ENCODE results near the gene SUCO. TPM values are rescaled to one million over a fixed set of nuclear protein-coding genes. Genes with fewer than 3 reads are reported as not detected.

Gene SUCO
- total RNA-seq, 1 experiment from 2014 or later, result 37.4 TPM

GRCh38 chr1:172557270-172557669, 24.3 kb downstream of the SUCO start (continued):
- TF ChIP-seq NFYB (CRISPR knock-in tag; conservative IDR thresholded peaks at IDR 0.05; ENCODE audit: low read depth) (no peak), E2F5 (CRISPR knock-in tag; IDR thresholded peaks at IDR 0.05) (no peak)

GRCh38 chr1:172559572-172560210, 26.7 kb downstream of the SUCO start:
- CTCF ChIA-PET, result no interaction called here
- DNase-seq (ENCODE audit: low spot score) (no peak), ATAC-seq (no peak)
- Mint-ChIP-seq H3K27me3 (ENCODE audit: low read depth) (no peaks in the 10 kb centered on the region), H3K4me1 (peaks cover 10% of the 10 kb centered on the region), H3K9me3 (peaks cover 11% of the 10 kb centered on the region), H3K27ac (no peak overlapping the region), H3K4me3 (no peak overlapping the region), H3K36me3 (peaks cover 72% of the 10 kb centered on the region)
- no peak for TF ChIP-seq USF2 (CRISPR knock-in tag; IDR thresholded peaks at IDR 0.05)
- no peak for TF ChIP-seq ZNF425 (CRISPR knock-in tag; conservative IDR thresholded peaks at IDR 0.05)
- no peak for TF ChIP-seq SOX15 (CRISPR knock-in tag; IDR thresholded peaks at IDR 0.05)
- no peak for TF ChIP-seq KAT7 (CRISPR knock-in tag; IDR thresholded peaks at IDR 0.05; ENCODE audit: borderline replicate concordance)
- no peak for TF ChIP-seq ZNF512 (CRISPR knock-in tag; IDR thresholded peaks at IDR 0.05; ENCODE audit: borderline replicate concordance)
- no peak for TF ChIP-seq CREM (CRISPR knock-in tag; IDR thresholded peaks at IDR 0.05)
- no peak for TF ChIP-seq TCF7 (CRISPR knock-in tag; IDR thresholded peaks at IDR 0.05; ENCODE audit: low read depth)
- POLR2A ChIA-PET, result no interaction called here

- Mint-ChIP-seq H3K4me1 (peaks cover 10% of the 10 kb centered on the region), H3K27ac (no peak overlapping the region), H3K4me3 (no peak overlapping the region), H3K9me3 (peaks cover 11% of the 10 kb centered on the region), H3K36me3 (peaks cover 75% of the 10 kb centered on the region), H3K27me3 (ENCODE audit: low read depth) (no peaks in the 10 kb centered on the region)
- CTCF ChIA-PET, result interaction anchor here (0.6 kb wide), 1 partner anchor 162 kb away, joined by 3 read pairs; no protein-coding TSS in a partner anchor
- no peak for ATAC-seq
- POLR2A ChIA-PET, result no interaction called here
- DNase-seq (ENCODE audit: low spot score), result no peak
- TF ChIP-seq ZNF423 (CRISPR knock-in tag; IDR thresholded peaks at IDR 0.05) (no peak), CTCF (IDR thresholded peaks at IDR 0.05) (no peak), CREM (CRISPR knock-in tag; IDR thresholded peaks at IDR 0.05) (no peak), CBFB (CRISPR knock-in tag; IDR thresholded peaks at IDR 0.05; ENCODE audit: low read depth) (no peak), ZNF396 (CRISPR knock-in tag; IDR thresholded peaks at IDR 0.05; ENCODE audit: borderline replicate concordance) (no peak), ZBTB43 (CRISPR knock-in tag; IDR thresholded peaks at IDR 0.05) (no peak), ZNF219 (CRISPR knock-in tag; IDR thresholded peaks at IDR 0.05; ENCODE audit: borderline replicate concordance) (no peak), USF2 (CRISPR knock-in tag; IDR thresholded peaks at IDR 0.05) (no peak), ZBTB21 (CRISPR knock-in tag; IDR thresholded peaks at IDR 0.05; ENCODE audit: borderline replicate concordance) (no peak), ZNF532 (CRISPR knock-in tag; IDR thresholded peaks at IDR 0.05; ENCODE audit: borderline replicate concordance) (no peak)
Observed at GRCh38 chr1:172561252-172561651, 28.3 kb downstream of the SUCO start.

Data from WTC11 (cell line).